DMS153 treated with DMSO at 0.1 percent for 48 hours (cell line): ENCODE results near the gene CXCR2.
"Not testable (repeated sequence)": the region's sequence is repeated elsewhere in the genome, so short reads cannot be mapped to it uniquely, and the experiment has no call there.

ENCODE experiments used
- DNase-seq: peaks from one replicate; lab custom pipeline; 2025; ENCODE audit not compliant: unreplicated experiment; lab: John Stamatoyannopoulos, UW

The CXCR2 gene

GRCh38 chr2:218125626-218126080, at the start of gene CXCR2:
Gene CXCR2 (plus strand): TSS chr2:218126028. CDS start chr2:218134802, 8,774 bp downstream.
- no peak for DNase-seq

- no peak for DNase-seq
Measured at GRCh38 chr2:218077464-218078216, 48.2 kb upstream of the CXCR2 start.

- DNase-seq, result no peak
Measured at GRCh38 chr2:218079943-218080913, 45.6 kb upstream of the CXCR2 start.

GRCh38 chr2:218081063-218081462, 44.8 kb upstream of the CXCR2 start:
- DNase-seq, result no peak

- no peak for DNase-seq
Measured at GRCh38 chr2:218081695-218082094, 44.1 kb upstream of the CXCR2 start.

- no peak for DNase-seq
Measured at GRCh38 chr2:218082586-218083351, 43.1 kb upstream of the CXCR2 start.

- DNase-seq, result no peak
Measured at GRCh38 chr2:218083352-218083676, 42.5 kb upstream of the CXCR2 start.

GRCh38 chr2:218086478-218086877, 39.4 kb upstream of the CXCR2 start:
- no peak for DNase-seq

- no peak for DNase-seq
Measured at GRCh38 chr2:218089259-218089658, 36.6 kb upstream of the CXCR2 start.

GRCh38 chr2:218091746-218092145, 34.1 kb upstream of the CXCR2 start:
- DNase-seq, result no peak

GRCh38 chr2:218093879-218094278, 31.9 kb upstream of the CXCR2 start:
- DNase-seq, result no peak

- no peak for DNase-seq
Measured at GRCh38 chr2:218095853-218096252, 30.0 kb upstream of the CXCR2 start.

GRCh38 chr2:218097975-218098374, 27.9 kb upstream of the CXCR2 start:
- DNase-seq, result no peak

GRCh38 chr2:218108834-218109233, 17.0 kb upstream of the CXCR2 start:
- DNase-seq, result not testable (repeated sequence)

- DNase-seq, result not testable (repeated sequence)
Measured at GRCh38 chr2:218121789-218122188, 4.0 kb upstream of the CXCR2 start.

GRCh38 chr2:218122286-218122685, 3.5 kb upstream of the CXCR2 start:
- DNase-seq, result not testable (repeated sequence)

GRCh38 chr2:218123986-218124385, 1.8 kb upstream of the CXCR2 start:
- DNase-seq, result no peak

- no peak for DNase-seq
Measured at GRCh38 chr2:218125095-218125494, 733 bp upstream of the CXCR2 start.

GRCh38 chr2:218127929-218128455, 2.2 kb downstream of the CXCR2 start:
- no peak for DNase-seq

- DNase-seq, result no peak
Measured at GRCh38 chr2:218128781-218129457, 3.1 kb downstream of the CXCR2 start.
